ENCODE measurements around the gene DRP2.
"Not testable (repeated sequence)": the region's sequence is repeated elsewhere in the genome, so short reads cannot be mapped to it uniquely, and the experiment has no call there.

The DRP2 gene

GRCh38 chrX:101263766-101264165 lies 44.2 kb downstream of the DRP2 start:
- no peak overlapping the region for H3K4me3 ChIP-seq (ENCODE audit: low read depth, low read length)
- TF ChIP-seq, protein P1, sequence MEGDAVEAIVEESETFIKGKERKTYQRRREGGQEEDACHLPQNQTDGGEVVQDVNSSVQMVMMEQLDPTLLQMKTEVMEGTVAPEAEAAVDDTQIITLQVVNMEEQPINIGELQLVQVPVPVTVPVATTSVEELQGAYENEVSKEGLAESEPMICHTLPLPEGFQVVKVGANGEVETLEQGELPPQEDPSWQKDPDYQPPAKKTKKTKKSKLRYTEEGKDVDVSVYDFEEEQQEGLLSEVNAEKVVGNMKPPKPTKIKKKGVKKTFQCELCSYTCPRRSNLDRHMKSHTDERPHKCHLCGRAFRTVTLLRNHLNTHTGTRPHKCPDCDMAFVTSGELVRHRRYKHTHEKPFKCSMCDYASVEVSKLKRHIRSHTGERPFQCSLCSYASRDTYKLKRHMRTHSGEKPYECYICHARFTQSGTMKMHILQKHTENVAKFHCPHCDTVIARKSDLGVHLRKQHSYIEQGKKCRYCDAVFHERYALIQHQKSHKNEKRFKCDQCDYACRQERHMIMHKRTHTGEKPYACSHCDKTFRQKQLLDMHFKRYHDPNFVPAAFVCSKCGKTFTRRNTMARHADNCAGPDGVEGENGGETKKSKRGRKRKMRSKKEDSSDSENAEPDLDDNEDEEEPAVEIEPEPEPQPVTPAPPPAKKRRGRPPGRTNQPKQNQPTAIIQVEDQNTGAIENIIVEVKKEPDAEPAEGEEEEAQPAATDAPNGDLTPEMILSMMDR (IDR thresholded peaks at IDR 0.05; ENCODE audit: insufficient read depth, low read depth, low read length, missing control alignments), result no peak
- no peak for DNase-seq (ENCODE audit: low read depth)

- DNase-seq (ENCODE audit: low read depth), result no peak
- TF ChIP-seq, protein P1 (IDR thresholded peaks at IDR 0.05; ENCODE audit: insufficient read depth, low read depth, low read length, missing control alignments), result no peak
- H3K4me3 ChIP-seq (ENCODE audit: low read depth, low read length), result no peak overlapping the region
Observed at GRCh38 chrX:101265869-101266428, 46.4 kb downstream of the DRP2 start.

- no peak overlapping the region for H3K4me3 ChIP-seq (ENCODE audit: low read depth, low read length)
- no peak for DNase-seq (ENCODE audit: low read depth)
- TF ChIP-seq, protein P1 (IDR thresholded peaks at IDR 0.05; ENCODE audit: insufficient read depth, low read depth, low read length, missing control alignments), result no peak
Observed at GRCh38 chrX:101274198-101274597, 54.6 kb downstream of the DRP2 start.

GRCh38 chrX:101276238-101276637 lies 56.7 kb downstream of the DRP2 start:
- TF ChIP-seq, protein P1 (IDR thresholded peaks at IDR 0.05; ENCODE audit: insufficient read depth, low read depth, low read length, missing control alignments), result no peak
- H3K4me3 ChIP-seq (ENCODE audit: low read depth, low read length), result no peak overlapping the region
- DNase-seq (ENCODE audit: low read depth), result no peak

- peak; percentile 36 for DNase-seq (ENCODE audit: low read depth)
- TF ChIP-seq, protein P1 (IDR thresholded peaks at IDR 0.05; ENCODE audit: insufficient read depth, low read depth, low read length, missing control alignments), result peak; percentile 46
- no peak overlapping the region for H3K4me3 ChIP-seq (ENCODE audit: low read depth, low read length)
Observed at GRCh38 chrX:101287402-101287801, 67.8 kb downstream of the DRP2 start.

GRCh38 chrX:101290957-101291603 lies 71.5 kb downstream of the DRP2 start, which contains the start of gene TAF7L:
Gene TAF7L (minus strand): TSS chrX:101291334. CDS start chrX:101287543, 3,791 bp downstream.
- no peak within 1 kb of the TSS for H3K4me3 ChIP-seq (ENCODE audit: low read depth, low read length)

DNA sequence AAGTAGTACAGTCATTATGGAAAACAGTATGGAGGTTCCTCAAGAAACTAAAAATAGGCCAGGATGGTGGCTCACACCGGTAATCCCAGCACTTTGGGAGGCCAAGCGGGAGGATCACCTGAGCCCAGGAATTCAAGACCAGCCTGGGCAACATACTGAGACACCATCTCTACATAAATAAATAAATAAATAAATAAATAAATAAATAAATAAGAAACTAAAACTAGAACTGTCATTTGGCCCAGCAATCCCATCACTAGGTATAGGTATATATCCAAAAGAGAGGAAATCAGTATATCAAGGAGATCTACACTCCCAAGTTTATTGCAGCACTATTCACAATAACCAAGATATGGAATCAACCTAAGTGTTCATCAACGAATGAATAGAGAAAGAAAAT lies 76.0 kb downstream of the DRP2 start:
- not testable (repeated sequence) for H3K4me3 ChIP-seq (ENCODE audit: low read depth, low read length); DNase-seq (ENCODE audit: low read depth)

More at GRCh38 chrX:101290957-101291603, 71.5 kb downstream of the DRP2 start, which contains the start of gene TAF7L:
- TF ChIP-seq, protein P1 (IDR thresholded peaks at IDR 0.05; ENCODE audit: insufficient read depth, low read depth, low read length, missing control alignments), result no peak
- no peak for DNase-seq (ENCODE audit: low read depth)
